HG03460 (cell line): Measurements from ENCODE around the gene CCDC122.
"Not testable (repeated sequence)": the region's sequence is repeated elsewhere in the genome, so short reads cannot be mapped to it uniquely, and the experiment has no call there.

ENCODE experiments used
- ATAC-seq: cut with Tn5 transposase; IDR thresholded peaks from one replicate; pipeline ENCODE4 v1.9.1; 2021; ENCODE audit not compliant: unreplicated experiment

Gene CCDC122

DNA sequence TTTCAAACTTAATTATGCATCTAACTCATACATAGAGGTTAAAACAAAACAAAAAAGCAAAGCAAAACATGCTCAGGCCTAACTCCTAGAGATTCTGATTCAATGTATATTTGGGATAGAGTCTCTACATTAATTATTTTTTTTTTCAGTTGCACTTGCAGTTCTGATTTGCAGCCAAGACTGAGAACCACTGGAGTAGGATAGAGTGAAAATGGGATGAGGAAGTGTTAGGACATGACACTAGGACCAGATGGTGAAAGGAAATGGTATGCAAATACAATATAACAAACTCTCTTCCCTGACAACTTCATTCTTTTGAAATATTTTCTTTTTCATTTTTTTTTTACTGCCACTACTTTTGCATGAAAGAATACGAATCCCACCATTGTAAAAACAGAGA, 1.8 kb downstream of the CCDC122 start:
- no peak for ATAC-seq

DNA sequence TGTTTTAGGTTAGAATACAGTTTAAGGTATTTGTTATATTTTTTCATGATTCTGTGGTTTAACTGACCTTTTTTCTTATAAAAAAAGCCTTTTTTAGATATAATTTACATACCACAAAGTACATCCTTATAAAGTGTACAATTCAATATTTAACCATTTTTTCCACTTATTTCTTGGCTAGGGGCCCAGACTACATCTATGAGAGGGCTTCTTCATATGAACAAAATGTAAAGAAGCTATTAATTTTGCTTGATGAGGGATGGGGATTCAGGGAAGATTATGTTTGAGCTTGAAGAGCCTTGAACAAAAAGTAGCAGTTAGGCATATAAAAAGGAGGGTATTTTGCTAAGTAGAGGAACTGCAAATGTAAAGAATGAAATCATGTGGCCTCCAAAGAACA, 2.2 kb downstream of the CCDC122 start:
- no peak for ATAC-seq

- no peak for ATAC-seq
Observed at GRCh38 chr13:43876366-43876765, 3.2 kb downstream of the CCDC122 start.

- ATAC-seq, result no peak
Observed at GRCh38 chr13:43874504-43875092, 4.9 kb downstream of the CCDC122 start.

DNA sequence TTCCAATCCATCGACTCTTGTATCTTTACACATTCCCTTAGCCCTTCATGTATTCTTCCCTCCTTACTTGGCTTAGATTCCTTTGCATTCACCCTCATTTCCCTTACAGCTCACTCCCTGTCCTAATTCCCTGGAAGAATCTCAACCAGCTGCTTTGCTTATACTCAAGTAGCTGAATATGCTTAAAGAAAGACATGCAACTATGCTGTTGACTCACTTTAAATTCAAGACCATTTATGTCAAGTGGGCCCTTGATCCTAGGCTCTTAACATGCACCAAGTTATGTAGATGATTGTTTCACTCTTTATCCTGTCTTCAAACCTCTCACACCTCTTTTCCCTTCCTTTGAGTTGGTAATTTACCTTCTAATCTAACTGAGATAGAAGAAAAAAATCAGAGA, 7.4 kb downstream of the CCDC122 start:
- ATAC-seq, result no peak

DNA sequence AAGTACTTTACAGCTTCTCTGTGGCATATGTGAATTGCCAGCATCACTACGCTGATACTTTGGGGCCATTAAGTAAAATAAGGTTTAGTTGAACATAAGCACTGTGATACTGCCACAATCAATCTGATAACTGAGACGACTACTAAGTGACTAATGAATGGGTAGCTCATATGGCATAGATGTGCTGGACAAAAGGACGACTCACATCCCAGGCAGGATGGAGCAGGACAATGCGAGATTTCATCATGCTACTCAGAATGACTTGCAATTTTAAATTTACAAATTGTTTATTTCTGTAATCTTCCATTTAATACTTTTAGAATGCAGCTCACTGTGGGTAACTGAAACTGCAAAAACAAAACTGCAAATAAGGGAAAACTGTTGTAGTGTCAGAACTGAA, 13.6 kb downstream of the CCDC122 start:
- no peak for ATAC-seq

DNA sequence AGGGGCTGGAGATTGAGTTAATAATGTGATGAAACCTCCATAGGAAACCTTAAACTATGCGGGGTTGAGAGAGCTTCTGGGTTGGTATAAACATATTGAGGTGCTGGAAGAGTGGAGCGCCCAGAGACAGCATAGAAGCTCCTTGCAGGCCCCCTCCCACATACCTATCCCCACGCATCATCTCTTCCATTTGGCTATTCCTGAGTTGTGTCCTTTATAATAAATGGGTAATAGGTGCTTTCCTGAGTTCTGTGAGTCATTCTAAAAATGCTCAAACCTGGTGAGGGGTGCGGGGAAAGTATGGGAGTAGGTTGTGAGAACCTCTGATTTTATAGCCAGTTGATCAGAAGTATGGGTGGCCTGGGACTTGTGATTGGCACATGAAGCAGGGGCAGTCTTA, 14.6 kb downstream of the CCDC122 start:
- no peak for ATAC-seq

- no peak for ATAC-seq
Observed at GRCh38 chr13:43861863-43862262, 17.7 kb downstream of the CCDC122 start.

DNA sequence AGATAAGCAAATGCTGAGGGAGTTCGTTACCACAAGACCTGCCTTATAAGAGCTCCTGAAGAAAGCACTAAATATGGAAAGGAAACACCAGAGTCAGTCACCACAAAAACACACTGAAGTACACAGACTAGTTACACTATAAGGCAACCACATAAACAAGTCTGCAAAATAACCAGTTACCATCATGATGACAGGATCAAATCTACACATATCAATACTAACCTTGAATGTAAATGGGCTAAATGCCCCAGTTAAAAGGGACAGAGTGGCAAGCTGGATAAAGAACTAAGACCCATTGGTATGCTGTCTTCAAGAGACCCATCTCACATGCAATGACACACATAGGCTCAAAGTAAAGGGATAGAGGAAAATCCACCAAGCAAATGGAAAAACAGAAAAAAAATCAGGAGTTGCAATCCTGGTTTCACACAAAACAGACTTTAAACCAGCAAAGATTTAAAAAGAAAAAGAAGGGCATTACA, 26.6 kb downstream of the CCDC122 start:
- no peak for ATAC-seq

DNA sequence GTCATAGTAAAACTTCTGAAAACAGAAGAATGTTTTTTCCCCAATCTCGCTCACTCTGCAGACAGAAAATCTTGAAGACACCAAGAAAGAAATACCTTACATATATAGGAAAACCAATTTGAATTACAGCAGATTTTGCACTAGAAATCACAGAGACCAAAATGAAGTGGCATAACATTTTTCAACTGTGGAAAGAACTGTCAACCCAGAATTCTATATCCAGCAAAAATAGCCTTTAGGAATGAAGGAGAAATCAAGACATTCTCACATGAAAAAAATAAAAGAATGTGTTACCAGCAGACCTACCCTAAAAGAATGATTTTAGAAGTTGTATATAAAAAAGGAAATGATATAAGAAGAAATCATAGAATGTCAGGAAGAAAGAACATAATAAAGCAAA, 28.7 kb downstream of the CCDC122 start:
- no peak for ATAC-seq

DNA sequence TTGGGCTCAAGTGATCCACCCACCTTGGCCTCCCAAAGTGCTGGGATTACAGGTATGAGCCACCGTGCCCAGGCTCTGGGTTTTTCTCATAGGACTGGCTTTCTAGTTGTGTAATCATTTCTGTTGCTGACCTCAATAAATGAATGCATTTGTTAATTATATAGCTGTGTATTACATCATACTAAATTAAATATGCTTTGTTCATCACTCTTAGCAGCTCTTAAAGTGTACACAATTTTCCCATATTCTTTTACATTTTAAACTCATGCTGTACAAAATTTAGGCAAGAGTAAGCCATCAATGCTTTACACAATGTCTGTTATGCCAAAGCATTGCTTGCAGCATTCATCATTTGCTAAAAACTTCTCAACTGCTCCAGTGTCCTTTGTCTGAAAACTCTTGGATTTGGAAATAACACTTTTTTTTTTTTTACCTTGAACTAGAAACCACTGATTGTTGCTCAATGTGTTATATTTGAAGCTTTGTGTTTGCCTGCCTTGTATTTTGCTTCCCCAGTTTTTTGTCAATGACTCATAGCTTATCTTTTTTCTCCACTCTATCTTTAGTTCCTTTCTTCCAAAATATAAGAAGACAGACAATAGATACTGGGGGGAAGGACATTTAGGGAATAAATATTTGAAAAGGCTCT, 31.4 kb downstream of the CCDC122 start:
- no peak for ATAC-seq

GRCh38 chr13:43846496-43847158, 32.9 kb downstream of the CCDC122 start:
- no peak for ATAC-seq

- no peak for ATAC-seq
Observed at GRCh38 chr13:43838909-43839308, 40.6 kb downstream of the CCDC122 start.

DNA sequence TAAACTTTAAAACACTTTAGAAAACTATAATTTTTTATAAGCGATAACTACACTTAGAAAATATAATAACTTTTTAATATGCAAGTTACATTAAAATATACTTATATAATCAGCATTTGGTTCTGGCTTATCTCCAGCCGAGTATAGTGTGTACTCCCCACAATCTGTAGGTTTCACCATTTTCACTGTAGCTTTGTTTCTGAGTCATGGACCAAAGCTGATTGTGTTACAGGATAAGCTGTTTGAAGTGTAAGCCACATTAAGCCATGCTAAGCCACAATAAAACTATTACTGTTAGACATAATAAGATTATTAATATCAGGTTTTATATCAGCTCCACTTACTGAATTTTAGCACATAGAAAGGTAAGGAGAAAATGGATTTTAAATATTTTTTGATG, 43.8 kb downstream of the CCDC122 start:
- ATAC-seq, result no peak

- ATAC-seq, result no peak
Observed at GRCh38 chr13:43831088-43831487, 48.5 kb downstream of the CCDC122 start.

DNA sequence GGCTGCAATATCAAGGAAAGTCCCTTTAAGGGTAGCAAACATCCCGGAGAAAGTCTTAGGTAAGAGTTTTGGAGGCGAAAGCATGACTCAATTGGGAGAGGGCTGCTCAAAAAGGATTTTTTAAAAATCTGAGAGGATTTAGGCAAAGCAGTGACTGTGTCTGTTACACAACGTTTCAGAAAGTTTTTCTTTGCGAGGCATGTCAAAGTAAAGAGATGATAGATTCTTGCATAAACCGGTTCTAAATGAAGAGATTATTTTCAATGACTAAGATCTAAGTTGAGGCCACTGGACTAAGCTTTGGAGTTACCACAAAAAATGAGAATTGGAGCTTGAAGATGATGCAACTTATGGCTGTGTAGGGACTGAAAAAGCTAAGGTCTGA, 49.1 kb downstream of the CCDC122 start:
- no peak for ATAC-seq

GRCh38 chr13:43824656-43825055, 54.9 kb downstream of the CCDC122 start:
- not testable (repeated sequence) for ATAC-seq

GRCh38 chr13:43822969-43823368, 56.6 kb downstream of the CCDC122 start:
- no peak for ATAC-seq

GRCh38 chr13:43816401-43816889, 63.1 kb downstream of the CCDC122 start:
- ATAC-seq, result no peak

DNA sequence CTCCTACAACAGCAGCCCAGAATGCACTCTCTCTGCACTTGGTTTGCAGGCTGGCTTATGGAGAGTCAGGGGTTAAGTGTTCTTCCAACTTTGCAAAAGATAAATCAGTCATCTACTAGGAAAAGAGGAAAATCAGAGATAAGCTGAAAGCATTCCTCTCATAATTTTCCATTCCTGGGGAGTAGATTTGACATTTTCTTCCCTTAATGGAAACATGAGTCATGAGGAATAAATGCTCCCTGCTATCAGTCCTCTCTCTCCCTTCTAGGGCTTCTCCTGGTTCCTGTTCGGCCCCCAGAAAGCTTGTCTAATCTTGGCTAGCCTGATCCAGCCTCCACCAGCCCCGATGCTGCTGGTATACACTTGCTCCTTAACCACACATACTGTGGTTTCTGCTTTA, 64.3 kb downstream of the CCDC122 start:
- ATAC-seq, result no peak

- ATAC-seq, result no peak
Observed at GRCh38 chr13:43808676-43809075, 70.9 kb downstream of the CCDC122 start.

DNA sequence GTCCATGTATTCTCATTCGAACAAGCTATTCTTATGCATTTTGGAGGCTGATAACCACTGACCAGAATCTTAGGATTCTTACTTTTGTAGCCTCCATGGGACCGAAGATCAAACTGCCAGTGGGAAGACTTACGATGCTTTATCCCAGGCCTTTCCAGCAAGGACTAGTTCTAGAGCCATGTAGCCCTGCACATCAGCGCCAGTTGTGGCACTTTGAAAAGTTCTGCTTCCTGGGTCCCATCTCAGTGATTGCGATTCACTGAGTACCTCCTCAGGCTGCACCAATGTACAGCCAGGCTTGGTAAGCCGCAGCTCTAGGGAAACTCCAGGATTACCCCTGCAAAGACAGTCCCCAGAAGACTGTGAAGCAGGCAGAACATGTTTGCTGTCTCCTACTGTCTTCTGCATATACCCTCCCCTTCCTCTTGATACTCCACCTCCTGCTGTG, 73.8 kb downstream of the CCDC122 start:
- no peak for ATAC-seq
